Measurements from ENCODE around the gene L3MBTL2.

Gene L3MBTL2

DNA sequence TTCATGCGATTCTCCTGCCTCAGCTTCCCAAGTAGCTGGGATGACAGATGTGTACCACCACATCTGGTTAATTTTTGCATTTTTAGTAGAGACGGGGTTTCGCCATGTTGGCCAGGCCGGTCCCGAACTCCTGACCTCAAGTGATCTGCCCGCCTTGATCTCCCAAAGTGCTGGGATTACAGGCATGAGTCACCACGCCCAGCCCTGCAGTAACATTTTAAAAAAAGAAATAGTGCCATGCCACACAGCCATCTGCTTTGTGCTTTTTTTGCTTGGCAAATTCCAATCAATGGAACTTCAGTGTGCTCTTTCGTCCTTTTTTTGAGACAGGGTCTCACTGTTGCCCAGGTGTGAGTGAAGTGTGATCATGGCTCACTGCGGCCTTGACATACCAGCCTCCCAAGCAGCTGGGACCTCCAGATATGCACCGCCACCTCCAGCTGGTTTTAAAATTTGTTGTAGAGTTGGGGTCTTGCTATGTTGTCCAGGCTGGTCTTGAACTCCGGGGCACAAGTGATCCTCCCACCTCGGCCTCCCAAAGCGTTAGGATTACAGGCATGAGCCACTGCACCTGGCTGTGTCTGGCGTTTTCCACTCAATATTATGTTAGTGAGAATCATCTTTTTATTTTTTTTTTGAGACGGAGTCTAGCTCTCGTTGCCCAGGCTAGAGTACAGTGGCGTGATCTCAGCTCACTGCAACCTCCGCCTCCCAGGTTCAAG, 37.4 kb downstream of the L3MBTL2 start:
- no peak for DNase-seq (ENCODE audit: low read depth, low spot score)
- H3K36me3 ChIP-seq (ENCODE audit: insufficient read depth, insufficient read length, low read length): peaks cover 29% of the 10 kb centered on the region
- TF ChIP-seq YY1 (IDR thresholded peaks at IDR 0.05; ENCODE audit: insufficient read depth, insufficient read length) (no peak), SUZ12 (IDR thresholded peaks at IDR 0.05; ENCODE audit: extremely low read depth, insufficient read depth, insufficient read length) (no peak), ZNF274 (IDR thresholded peaks at IDR 0.05; ENCODE audit: low read depth, low read length) (no peak)
- no peak overlapping the region for H3K9ac ChIP-seq (ENCODE audit: insufficient read length, low read depth)
- no peaks in the 10 kb centered on the region for H3K9me3 ChIP-seq (ENCODE audit: insufficient read depth, low read length)
- H3K4me1 ChIP-seq (ENCODE audit: insufficient read depth, insufficient read length): peaks cover 10% of the 10 kb centered on the region
- H3K27me3 ChIP-seq (ENCODE audit: insufficient read depth, insufficient read length): peaks cover 10% of the 10 kb centered on the region
- no peak overlapping the region for H3K4me3 ChIP-seq (ENCODE audit: insufficient read length, low read depth)

- Histone ChIP-seq H3K4me3 (ENCODE audit: insufficient read length, low read depth) (no peak overlapping the region), H3K9me3 (ENCODE audit: insufficient read depth, low read length) (no peaks in the 10 kb centered on the region), H3K9ac (ENCODE audit: insufficient read length, low read depth) (no peak overlapping the region), H3K4me1 (ENCODE audit: insufficient read depth, insufficient read length) (peaks cover 9% of the 10 kb centered on the region), H3K27me3 (ENCODE audit: insufficient read depth, insufficient read length) (peaks cover 7% of the 10 kb centered on the region), H3K36me3 (ENCODE audit: insufficient read depth, insufficient read length, low read length) (peaks cover 35% of the 10 kb centered on the region)
- no peak for DNase-seq (ENCODE audit: low read depth, low spot score)
- TF ChIP-seq ZNF274 (IDR thresholded peaks at IDR 0.05; ENCODE audit: low read depth, low read length) (no peak), YY1 (IDR thresholded peaks at IDR 0.05; ENCODE audit: insufficient read depth, insufficient read length) (no peak), SUZ12 (IDR thresholded peaks at IDR 0.05; ENCODE audit: extremely low read depth, insufficient read depth, insufficient read length) (no peak)
These were observed 38.2 kb downstream of the L3MBTL2 start for GRCh38 chr22:41243361-41243760.

- Histone ChIP-seq H3K4me3 (ENCODE audit: insufficient read length, low read depth) (no peak overlapping the region), H3K27me3 (ENCODE audit: insufficient read depth, insufficient read length) (no peaks in the 10 kb centered on the region), H3K4me1 (ENCODE audit: insufficient read depth, insufficient read length) (peaks cover 4% of the 10 kb centered on the region), H3K9ac (ENCODE audit: insufficient read length, low read depth) (no peak overlapping the region), H3K36me3 (ENCODE audit: insufficient read depth, insufficient read length, low read length) (peaks cover 62% of the 10 kb centered on the region), H3K9me3 (ENCODE audit: insufficient read depth, low read length) (no peaks in the 10 kb centered on the region)
- TF ChIP-seq ZNF274 (IDR thresholded peaks at IDR 0.05; ENCODE audit: low read depth, low read length) (no peak), SUZ12 (IDR thresholded peaks at IDR 0.05; ENCODE audit: extremely low read depth, insufficient read depth, insufficient read length) (no peak), YY1 (IDR thresholded peaks at IDR 0.05; ENCODE audit: insufficient read depth, insufficient read length) (no peak)
- no peak for DNase-seq (ENCODE audit: low read depth, low spot score)
These were observed 40.9 kb downstream of the L3MBTL2 start for GRCh38 chr22:41245917-41246499.

GRCh38 chr22:41247703-41248102, 42.6 kb downstream of the L3MBTL2 start:
- Histone ChIP-seq H3K36me3 (ENCODE audit: insufficient read depth, insufficient read length, low read length) (peaks cover 76% of the 10 kb centered on the region), H3K9ac (ENCODE audit: insufficient read length, low read depth) (no peak overlapping the region)

GRCh38 chr22:41248314-41248713, 43.2 kb downstream of the L3MBTL2 start:
- no peak for DNase-seq (ENCODE audit: low read depth, low spot score)
- no peak for TF ChIP-seq ZNF274 (IDR thresholded peaks at IDR 0.05; ENCODE audit: low read depth, low read length)
- TF ChIP-seq SUZ12 (IDR thresholded peaks at IDR 0.05; ENCODE audit: extremely low read depth, insufficient read depth, insufficient read length): no peak
- TF ChIP-seq YY1 (IDR thresholded peaks at IDR 0.05; ENCODE audit: insufficient read depth, insufficient read length): no peak
- peaks cover 82% of the 10 kb centered on the region for H3K36me3 ChIP-seq (ENCODE audit: insufficient read depth, insufficient read length, low read length)
- peaks cover 4% of the 10 kb centered on the region for H3K4me1 ChIP-seq (ENCODE audit: insufficient read depth, insufficient read length)
- H3K4me3 ChIP-seq (ENCODE audit: insufficient read length, low read depth): no peak overlapping the region
- H3K9me3 ChIP-seq (ENCODE audit: insufficient read depth, low read length): no peaks in the 10 kb centered on the region
- no peaks in the 10 kb centered on the region for H3K27me3 ChIP-seq (ENCODE audit: insufficient read depth, insufficient read length)
- H3K9ac ChIP-seq (ENCODE audit: insufficient read length, low read depth): no peak overlapping the region

More at GRCh38 chr22:41247703-41248102, 42.6 kb downstream of the L3MBTL2 start:
- peaks cover 4% of the 10 kb centered on the region for H3K4me1 ChIP-seq (ENCODE audit: insufficient read depth, insufficient read length)
- TF ChIP-seq ZNF274 (IDR thresholded peaks at IDR 0.05; ENCODE audit: low read depth, low read length) (no peak), YY1 (IDR thresholded peaks at IDR 0.05; ENCODE audit: insufficient read depth, insufficient read length) (no peak), SUZ12 (IDR thresholded peaks at IDR 0.05; ENCODE audit: extremely low read depth, insufficient read depth, insufficient read length) (no peak)
- no peaks in the 10 kb centered on the region for H3K9me3 ChIP-seq (ENCODE audit: insufficient read depth, low read length)
- no peaks in the 10 kb centered on the region for H3K27me3 ChIP-seq (ENCODE audit: insufficient read depth, insufficient read length)
- DNase-seq (ENCODE audit: low read depth, low spot score): no peak
- H3K4me3 ChIP-seq (ENCODE audit: insufficient read length, low read depth): no peak overlapping the region

DNA sequence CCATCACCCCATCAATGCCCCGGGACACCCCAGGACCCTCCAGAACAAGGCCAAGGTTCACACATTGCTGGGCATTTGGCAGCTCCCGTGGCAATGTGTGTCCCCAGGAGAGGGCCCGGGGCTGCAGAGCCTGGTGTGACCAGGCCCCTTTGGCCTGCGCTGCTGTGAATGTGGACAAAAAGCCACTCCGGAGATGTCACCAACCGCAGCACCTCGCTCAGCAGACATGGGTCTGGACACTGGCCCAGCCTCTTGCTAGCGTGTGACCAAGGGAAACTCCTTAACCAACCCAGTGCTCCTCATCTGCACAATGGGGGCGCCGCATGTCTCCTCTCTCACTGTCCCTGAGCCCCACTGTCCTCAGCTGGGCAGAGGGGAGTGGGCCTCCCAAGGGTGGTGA, 43.6 kb downstream of the L3MBTL2 start:
- H3K36me3 ChIP-seq (ENCODE audit: insufficient read depth, insufficient read length, low read length): peaks cover 86% of the 10 kb centered on the region
- TF ChIP-seq ZNF274 (IDR thresholded peaks at IDR 0.05; ENCODE audit: low read depth, low read length) (no peak), SUZ12 (IDR thresholded peaks at IDR 0.05; ENCODE audit: extremely low read depth, insufficient read depth, insufficient read length) (no peak), YY1 (IDR thresholded peaks at IDR 0.05; ENCODE audit: insufficient read depth, insufficient read length) (no peak)
- H3K9me3 ChIP-seq (ENCODE audit: insufficient read depth, low read length): no peaks in the 10 kb centered on the region
- no peaks in the 10 kb centered on the region for H3K27me3 ChIP-seq (ENCODE audit: insufficient read depth, insufficient read length)
- peaks cover 4% of the 10 kb centered on the region for H3K4me1 ChIP-seq (ENCODE audit: insufficient read depth, insufficient read length)
- no peak overlapping the region for H3K4me3 ChIP-seq (ENCODE audit: insufficient read length, low read depth)
- DNase-seq (ENCODE audit: low read depth, low spot score): no peak
- H3K9ac ChIP-seq (ENCODE audit: insufficient read length, low read depth): no peak overlapping the region

GRCh38 chr22:41249442-41249841, 44.3 kb downstream of the L3MBTL2 start:
- no peaks in the 10 kb centered on the region for H3K9me3 ChIP-seq (ENCODE audit: insufficient read depth, low read length)
- no peak overlapping the region for H3K9ac ChIP-seq (ENCODE audit: insufficient read length, low read depth)
- H3K4me1 ChIP-seq (ENCODE audit: insufficient read depth, insufficient read length): peaks cover 4% of the 10 kb centered on the region
- peaks cover 92% of the 10 kb centered on the region for H3K36me3 ChIP-seq (ENCODE audit: insufficient read depth, insufficient read length, low read length)
- no peak overlapping the region for H3K4me3 ChIP-seq (ENCODE audit: insufficient read length, low read depth)
- H3K27me3 ChIP-seq (ENCODE audit: insufficient read depth, insufficient read length): no peaks in the 10 kb centered on the region
- DNase-seq (ENCODE audit: low read depth, low spot score): no peak
- TF ChIP-seq YY1 (IDR thresholded peaks at IDR 0.05; ENCODE audit: insufficient read depth, insufficient read length): no peak
- TF ChIP-seq SUZ12 (IDR thresholded peaks at IDR 0.05; ENCODE audit: extremely low read depth, insufficient read depth, insufficient read length): no peak
- no peak for TF ChIP-seq ZNF274 (IDR thresholded peaks at IDR 0.05; ENCODE audit: low read depth, low read length)

Data from NT2/D1 (cell line).